A204.1 (cell line): ENCODE results near the gene CDK14.

ENCODE experiments used
- FAIRE-seq: peaks from 2 replicates; lab custom pipeline; 2012; peaks lifted over from hg19 to GRCh38; lab: Jason Lieb, UNC

CDK14 gene

GRCh38 chr7:91066627-91067026, 470.5 kb downstream of the CDK14 start:
- no peak for FAIRE-seq

- FAIRE-seq = no peak
Measured at GRCh38 chr7:91067242-91067641, 471.1 kb downstream of the CDK14 start.

GRCh38 chr7:91068136-91068795, 472.1 kb downstream of the CDK14 start:
- FAIRE-seq = no peak

- no peak for FAIRE-seq
Measured at GRCh38 chr7:91069146-91069545, 473.0 kb downstream of the CDK14 start.

GRCh38 chr7:91079487-91079886, 483.4 kb downstream of the CDK14 start:
- no peak for FAIRE-seq

- FAIRE-seq = no peak
Measured at GRCh38 chr7:91080351-91080750, 484.2 kb downstream of the CDK14 start.

GRCh38 chr7:91082038-91082437, 485.9 kb downstream of the CDK14 start:
- FAIRE-seq = no peak

GRCh38 chr7:91082852-91083495, 486.9 kb downstream of the CDK14 start:
- peak; percentile 99 for FAIRE-seq

GRCh38 chr7:91083855-91084644, 487.9 kb downstream of the CDK14 start:
- no peak for FAIRE-seq

- FAIRE-seq = no peak
Measured at GRCh38 chr7:91085175-91085574, 489.1 kb downstream of the CDK14 start.

GRCh38 chr7:91086200-91086599, 490.1 kb downstream of the CDK14 start:
- FAIRE-seq = no peak

- peak; percentile 3 for FAIRE-seq
Measured at GRCh38 chr7:91088156-91088555, 492.0 kb downstream of the CDK14 start.

- no peak for FAIRE-seq
Measured at GRCh38 chr7:91088691-91089090, 492.6 kb downstream of the CDK14 start.

- peak; percentile 80 for FAIRE-seq
Measured at GRCh38 chr7:91089382-91089963, 493.4 kb downstream of the CDK14 start.

GRCh38 chr7:91090684-91091083, 494.6 kb downstream of the CDK14 start:
- no peak for FAIRE-seq

- no peak for FAIRE-seq
Measured at GRCh38 chr7:91091631-91092030, 495.5 kb downstream of the CDK14 start.

GRCh38 chr7:91093181-91093580, 497.1 kb downstream of the CDK14 start:
- no peak for FAIRE-seq

GRCh38 chr7:91098566-91098965, 502.4 kb downstream of the CDK14 start:
- no peak for FAIRE-seq

GRCh38 chr7:91103363-91103762, 507.2 kb downstream of the CDK14 start:
- no peak for FAIRE-seq

- FAIRE-seq = no peak
Measured at GRCh38 chr7:91107460-91107859, 511.3 kb downstream of the CDK14 start.

- FAIRE-seq = no peak
Measured at GRCh38 chr7:91109200-91109599, 513.1 kb downstream of the CDK14 start.

GRCh38 chr7:91112902-91113341, 516.8 kb downstream of the CDK14 start:
- FAIRE-seq = no peak

GRCh38 chr7:91114232-91114631, 518.1 kb downstream of the CDK14 start:
- no peak for FAIRE-seq
